Ishikawa (cell line): ENCODE results near the gene DNLZ.

ENCODE experiments used
- EP300 ChIP-seq: IDR thresholded peaks from 2 replicates; pipeline ENCODE4 v1.6.1; 2012; ENCODE audit warnings: borderline replicate concordance
- FOXM1 ChIP-seq: IDR thresholded peaks from 2 replicates; pipeline ENCODE4 v1.6.1; 2012; ENCODE audit warnings: low read depth, borderline replicate concordance
- NFIC ChIP-seq: IDR thresholded peaks from 2 replicates; pipeline ENCODE4 v1.6.1; 2012
- RAD21 ChIP-seq: IDR thresholded peaks from 2 replicates; pipeline ENCODE4 v1.6.1; 2012; ENCODE audit warnings: low read depth
- REST ChIP-seq: IDR thresholded peaks from 2 replicates; pipeline ENCODE4 v1.6.1; 2012; ENCODE audit warnings: low read depth, mild to moderate bottlenecking
- TAF1 ChIP-seq: IDR thresholded peaks from 2 replicates; pipeline ENCODE4 v1.6.1; 2012; ENCODE audit warnings: low read depth, mild to moderate bottlenecking
- TCF12 ChIP-seq: IDR thresholded peaks from 2 replicates; pipeline ENCODE4 v1.6.1; 2012; ENCODE audit warnings: low read depth
- TEAD4 ChIP-seq: IDR thresholded peaks from 2 replicates; pipeline ENCODE4 v1.6.1; 2012
- USF1 ChIP-seq: IDR thresholded peaks from 2 replicates; pipeline ENCODE4 v1.6.1; 2012
- YY1 ChIP-seq: IDR thresholded peaks from 2 replicates; pipeline ENCODE4 v1.6.1; 2012; ENCODE audit warnings: low read depth
- TF ChIP-seq, protein P1 (sequence below): IDR thresholded peaks from 2 replicates; pipeline ENCODE4 v1.6.1; 2012

- TF ChIP-seq EP300 (no peak), RAD21 (no peak), TAF1 (no peak), REST (no peak), USF1 (no peak), YY1 (no peak), TCF12 (no peak), TEAD4 (no peak), NFIC (no peak), FOXM1 (no peak)
- TF ChIP-seq, protein P1, sequence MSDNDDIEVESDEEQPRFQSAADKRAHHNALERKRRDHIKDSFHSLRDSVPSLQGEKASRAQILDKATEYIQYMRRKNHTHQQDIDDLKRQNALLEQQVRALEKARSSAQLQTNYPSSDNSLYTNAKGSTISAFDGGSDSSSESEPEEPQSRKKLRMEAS = no peak
These were observed 36.7 kb downstream of the DNLZ start for GRCh38 chr9:136326761-136327303.
